Neural cell (in vitro differentiated cells): ENCODE data around the gene PREB. TPM values are rescaled to one million over a fixed set of nuclear protein-coding genes. Genes with fewer than 3 reads are reported as not detected.

ENCODE experiments used
- H2AFZ ChIP-seq: fragments of 200-600, 300-800 bp; sonication (generic), shearing (Covaris generic); 2 replicates; pipeline ENCODE4 v1.6.0; 2014; ENCODE audit warnings: low read depth, mild to moderate bottlenecking, antibody characterized with exemption, low read length, moderate library complexity
- H3F3A ChIP-seq: fragments of 200-600 bp; shearing (Covaris generic); 2 replicates; pipeline ENCODE4 v1.6.1; 2016; ENCODE audit warnings: mild to moderate bottlenecking, moderate library complexity, mixed read lengths, antibody characterized with exemption, low read length; ENCODE audit not compliant: insufficient read depth, poor library complexity, severe bottlenecking
- H3K27ac ChIP-seq: fragments of 200-600, 300-800 bp; sonication (generic), shearing (Covaris generic); 2 replicates; pipeline ENCODE4 v1.5.1; 2014; ENCODE audit warnings: mild to moderate bottlenecking, low read length, moderate library complexity
- H3K27me3 ChIP-seq: fragments of 300-800, 200-600 bp; sonication (generic), shearing (Covaris generic); 2 replicates; pipeline ENCODE4 v1.6.0; 2014; ENCODE audit warnings: mild to moderate bottlenecking, low read depth, low read length, moderate library complexity; ENCODE audit not compliant: insufficient read depth
- H3K36me3 ChIP-seq: fragments of 300-800, 200-600 bp; sonication (generic), shearing (Covaris generic); 2 replicates; pipeline ENCODE4 v1.5.1; 2014; ENCODE audit warnings: mild to moderate bottlenecking, antibody characterized with exemption, low read length, moderate library complexity; ENCODE audit not compliant: insufficient read depth
- H3K4me2 ChIP-seq: fragments of 300-800, 200-600 bp; sonication (generic), shearing (Covaris generic); 2 replicates; pipeline ENCODE4 v1.6.0; 2014; ENCODE audit warnings: mild to moderate bottlenecking, low read length
- H3K4me3 ChIP-seq: fragments of 300-800, 200-600 bp; sonication (generic), shearing (Covaris generic); 2 replicates; pipeline ENCODE4 v1.5.1; 2014; ENCODE audit warnings: mild to moderate bottlenecking, low read length, moderate library complexity
- H3K79me2 ChIP-seq: fragments of 200-600 bp; shearing (Covaris generic); replicated peaks from 2 replicates; pipeline ENCODE4 v1.6.0; 2014; ENCODE audit warnings: mild to moderate bottlenecking, low read length, moderate library complexity; ENCODE audit not compliant: insufficient read depth
- H3K9ac ChIP-seq: fragments of 300-800, 200-600 bp; sonication (generic), shearing (Covaris generic); 2 replicates; pipeline ENCODE4 v1.6.1; 2016; ENCODE audit warnings: mild to moderate bottlenecking, low read length, mixed read lengths
- H3K9me2 ChIP-seq: fragments of 200-600 bp; shearing (Covaris generic); 2 replicates; pipeline ENCODE4 v1.6.1; 2016; ENCODE audit warnings: mild to moderate bottlenecking, low read length, mixed read lengths; ENCODE audit not compliant: insufficient read depth
- H3K9me3 ChIP-seq: fragments of 200-600, 300-800 bp; sonication (generic), shearing (Covaris generic); 2 replicates; pipeline ENCODE4 v1.6.1; 2016; ENCODE audit warnings: mild to moderate bottlenecking, mixed run types, low read length, moderate library complexity, mixed read lengths
- H4K20me1 ChIP-seq: fragments of 200-600 bp; shearing (Covaris generic); 2 replicates; pipeline ENCODE4 v1.6.1; 2016; ENCODE audit warnings: mild to moderate bottlenecking, mixed run types; ENCODE audit not compliant: insufficient read depth
- CTCF ChIP-seq: fragments of 450-650 bp; IDR thresholded peaks from 2 replicates; pipeline ENCODE4 v1.5.1; 2014; ENCODE audit warnings: antibody characterized with exemption, mild to moderate bottlenecking, moderate library complexity; ENCODE audit not compliant: poor library complexity, severe bottlenecking
- EP300 ChIP-seq: fragments of 450-650 bp; conservative IDR thresholded peaks from 2 replicates; pipeline ENCODE4 v1.6.1; 2014; ENCODE audit warnings: antibody characterized with exemption, mild to moderate bottlenecking, moderate library complexity; ENCODE audit not compliant: poor library complexity, severe bottlenecking
- EZH2 ChIP-seq: fragments of 200-600, 300-800 bp; shearing (Covaris generic), sonication (generic); IDR thresholded peaks from 2 replicates; pipeline ENCODE4 v1.6.1; 2014; ENCODE audit warnings: antibody characterized with exemption, low read length, borderline replicate concordance, mild to moderate bottlenecking; ENCODE audit not compliant: insufficient read depth, poor library complexity, severe bottlenecking
- MXI1 ChIP-seq: fragments of 450-650 bp; conservative IDR thresholded peaks from 2 replicates; pipeline ENCODE4 v1.6.1; 2014; ENCODE audit warnings: antibody characterized with exemption, mild to moderate bottlenecking; ENCODE audit not compliant: poor library complexity, severe bottlenecking
- POLR2AphosphoS5 ChIP-seq: IDR thresholded peaks from 2 replicates; pipeline ENCODE4 v1.6.1; 2012
- RAD21 ChIP-seq: fragments of 450-650 bp; conservative IDR thresholded peaks from 2 replicates; pipeline ENCODE4 v1.6.1; 2014; ENCODE audit warnings: antibody characterized with exemption, mild to moderate bottlenecking, moderate library complexity
- REST ChIP-seq: IDR thresholded peaks from 2 replicates; pipeline ENCODE4 v1.6.1; 2012; ENCODE audit warnings: borderline replicate concordance
- SMC3 ChIP-seq: fragments of 450-650 bp; conservative IDR thresholded peaks from 2 replicates; pipeline ENCODE4 v1.6.1; 2014; ENCODE audit warnings: antibody characterized with exemption, mild to moderate bottlenecking, moderate library complexity; ENCODE audit not compliant: poor library complexity
- TAF1 ChIP-seq: IDR thresholded peaks from 2 replicates; pipeline ENCODE4 v1.6.1; 2012; ENCODE audit warnings: low read depth
- polyA plus RNA-seq: library from polyadenylated mRNA; depleted of rRNA; stranded (reverse); fragments of >200 nt; gene quantifications from 2 replicates; pipeline ENCODE4 v1.2.3, GENCODE V29; 2014

PREB gene
- polyA plus RNA-seq, 1 donor from 2014 or later = 121 TPM

DNA sequence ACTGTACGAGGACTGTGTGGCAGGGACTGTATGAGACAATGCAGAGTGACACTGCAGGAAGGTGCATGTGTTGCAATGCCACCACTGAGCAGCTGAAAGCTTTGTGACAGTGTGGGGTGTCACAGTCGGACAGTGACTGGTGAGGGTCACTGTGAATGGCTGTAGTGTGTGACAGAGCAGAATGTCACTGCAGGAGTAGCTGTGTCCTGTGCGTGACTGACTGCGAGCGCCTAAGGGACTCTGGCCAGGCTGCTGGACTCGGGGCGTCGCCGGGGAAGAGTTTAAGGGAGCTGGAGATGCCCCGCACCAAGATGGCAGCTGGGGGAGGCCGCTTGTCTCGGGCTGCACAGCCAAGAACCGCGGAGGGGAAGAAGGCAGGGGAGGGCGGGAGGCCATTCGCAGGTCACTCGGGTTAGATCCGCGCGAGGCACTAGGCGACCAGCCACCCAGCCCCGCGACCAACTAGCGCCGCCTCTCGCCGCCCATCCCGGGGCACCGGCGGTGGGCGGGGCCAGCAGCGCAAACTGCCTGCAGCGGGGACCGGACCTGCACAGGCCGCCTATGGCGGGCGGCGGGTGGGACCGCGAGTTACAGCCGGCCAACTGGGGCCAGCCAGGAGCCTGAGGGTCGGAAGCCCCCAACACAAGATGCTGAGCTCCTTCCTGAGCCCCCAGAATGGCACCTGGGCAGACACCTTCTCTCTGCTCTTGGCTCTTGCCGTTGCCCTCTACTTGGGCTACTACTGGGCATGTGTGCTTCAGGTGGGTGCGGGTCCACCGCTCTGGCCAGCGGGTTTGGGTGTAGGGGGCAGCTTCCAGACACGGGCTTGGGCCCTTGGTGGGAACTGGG, 10.9 kb downstream of the PREB start, which contains the start of gene ABHD1:
TSS of gene ABHD1 (plus strand) at position 514 of the 849 bp plus-strand sequence. CDS start at position 648, 134 bp downstream.
- Histone ChIP-seq H3K27ac (no peak within 1 kb of the TSS), H3K27me3 (peaks cover 15% of the 10 kb centered on the region), H3K9me3 (no peaks in the 10 kb centered on the region), H3K4me2 (no peak within 1 kb of the TSS), H4K20me1 (no peaks in the 10 kb centered on the region), H2AFZ (no peak within 1 kb of the TSS), H3F3A (no peaks in the 10 kb centered on the region), H3K36me3 (no peaks in the 10 kb centered on the region), H3K79me2 (no peaks in the 10 kb centered on the region), H3K9ac (no peak within 1 kb of the TSS), H3K9me2 (no peaks in the 10 kb centered on the region), H3K4me3 (peak within 1 kb of the TSS; percentile 58)
- TF ChIP-seq MXI1 = no peak
- no peak for TF ChIP-seq EZH2
- no peak for TF ChIP-seq SMC3

DNA sequence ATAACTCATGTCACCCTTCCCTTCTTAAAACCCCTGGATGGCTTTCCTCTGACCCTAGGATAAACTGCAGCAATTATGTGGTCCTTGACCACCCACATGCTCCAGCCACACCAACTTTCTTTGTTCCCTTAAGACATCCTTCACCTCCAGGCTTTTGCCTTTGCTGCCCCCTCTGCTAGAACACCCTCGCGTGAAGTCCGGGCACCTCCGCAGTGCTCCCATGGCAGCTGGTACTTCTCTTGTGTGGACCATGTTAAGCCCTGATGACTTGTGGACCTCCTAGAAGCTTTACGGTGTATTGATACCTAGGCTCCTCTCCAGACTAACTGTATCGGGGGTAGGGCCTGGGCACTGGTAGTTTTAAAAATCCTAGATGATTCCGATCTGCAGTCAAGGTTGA, 11.6 kb downstream of the PREB start:
- H3K27ac ChIP-seq = no peak overlapping the region
- no peaks in the 10 kb centered on the region for H3F3A ChIP-seq
- H3K9me2 ChIP-seq = no peaks in the 10 kb centered on the region
- no peaks in the 10 kb centered on the region for H3K36me3 ChIP-seq
- H3K4me2 ChIP-seq = no peak overlapping the region
- H3K9me3 ChIP-seq = no peaks in the 10 kb centered on the region
- H4K20me1 ChIP-seq = no peaks in the 10 kb centered on the region
- no peaks in the 10 kb centered on the region for H3K79me2 ChIP-seq
- no peak overlapping the region for H3K9ac ChIP-seq
- no peak overlapping the region for H2AFZ ChIP-seq
- TF ChIP-seq CTCF = no peak
- no peak for TF ChIP-seq REST
- no peak for TF ChIP-seq POLR2AphosphoS5
- no peak for TF ChIP-seq EP300
- TF ChIP-seq SMC3 = no peak
- no peak for TF ChIP-seq MXI1
- no peak for TF ChIP-seq RAD21
- no peak for TF ChIP-seq TAF1
- TF ChIP-seq EZH2 = no peak
- H3K4me3 ChIP-seq = no peak overlapping the region
- peaks cover 22% of the 10 kb centered on the region for H3K27me3 ChIP-seq
